ENCODE measurements around the gene PTGES.

PTGES gene

DNA sequence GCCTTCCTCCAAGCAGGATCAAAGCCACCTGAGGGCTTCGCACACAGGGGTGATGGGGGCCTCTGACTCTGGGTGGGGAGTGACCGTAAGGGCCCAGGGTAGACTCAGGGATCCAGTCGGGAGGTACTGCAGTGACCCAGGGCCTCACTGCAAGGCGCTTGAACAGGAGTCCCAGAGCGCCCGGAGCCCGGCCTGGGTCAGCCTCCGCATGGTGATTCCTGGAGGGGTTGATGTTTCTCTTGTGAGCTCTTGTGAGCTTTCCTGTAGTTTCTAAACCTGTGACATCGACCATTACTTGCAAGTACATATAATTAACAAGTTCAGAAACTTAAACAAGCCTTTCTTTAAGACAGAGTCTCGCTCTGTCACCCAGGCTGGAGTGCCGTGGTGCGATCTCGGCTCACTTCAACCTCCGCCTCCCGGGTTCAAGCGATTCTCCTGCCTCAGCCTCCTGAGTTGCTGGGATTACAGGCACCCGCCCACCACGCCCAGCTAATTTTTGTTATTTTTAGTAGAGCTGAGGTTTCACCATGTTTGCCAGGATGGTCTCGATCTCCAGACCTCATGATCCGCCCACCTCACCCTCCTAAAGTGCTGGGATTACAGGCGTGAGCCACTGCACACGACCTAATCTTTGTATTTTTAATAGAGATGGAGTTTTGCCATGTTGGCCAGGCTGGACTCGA lies 19.8 kb downstream of the PTGES start:
- DNase-seq (ENCODE audit: low read depth) = no peak
- TF ChIP-seq CTCF (conservative IDR thresholded peaks at IDR 0.05; ENCODE audit: low read depth, low read length) = no peak
- H3K4me3 ChIP-seq (ENCODE audit: low read depth, low read length) = no peak overlapping the region

- no peak overlapping the region for H3K4me3 ChIP-seq (ENCODE audit: low read depth, low read length)
- TF ChIP-seq CTCF (conservative IDR thresholded peaks at IDR 0.05; ENCODE audit: low read depth, low read length) = no peak
- no peak for DNase-seq (ENCODE audit: low read depth)
Observed at GRCh38 chr9:129732100-129732499, 20.7 kb downstream of the PTGES start.

- no peak for TF ChIP-seq CTCF (conservative IDR thresholded peaks at IDR 0.05; ENCODE audit: low read depth, low read length)
- no peak for DNase-seq (ENCODE audit: low read depth)
- H3K4me3 ChIP-seq (ENCODE audit: low read depth, low read length) = no peak overlapping the region
Observed at GRCh38 chr9:129731477-129732085, 21.3 kb downstream of the PTGES start.

- H3K4me3 ChIP-seq (ENCODE audit: low read depth, low read length) = no peak overlapping the region
- TF ChIP-seq CTCF (conservative IDR thresholded peaks at IDR 0.05; ENCODE audit: low read depth, low read length) = no peak
- DNase-seq (ENCODE audit: low read depth) = no peak
Observed at GRCh38 chr9:129728744-129729143, 24.1 kb downstream of the PTGES start.

GRCh38 chr9:129726322-129727160 lies 26.3 kb downstream of the PTGES start:
- peak; percentile 94 for TF ChIP-seq CTCF (conservative IDR thresholded peaks at IDR 0.05; ENCODE audit: low read depth, low read length)
- peak overlapping the region; percentile 28 for H3K4me3 ChIP-seq (ENCODE audit: low read depth, low read length)
- DNase-seq (ENCODE audit: low read depth) = peak; percentile 81

- DNase-seq (ENCODE audit: low read depth) = no peak
Observed at GRCh38 chr9:129725795-129726251, 27.0 kb downstream of the PTGES start.

More at GRCh38 chr9:129725795-129726251, 27.0 kb downstream of the PTGES start:
- H3K4me3 ChIP-seq (ENCODE audit: low read depth, low read length) = no peak overlapping the region
- no peak for TF ChIP-seq CTCF (conservative IDR thresholded peaks at IDR 0.05; ENCODE audit: low read depth, low read length)

Data from choroid plexus epithelial cell (primary cell).